HEK293T (cell line): ENCODE data around the gene ULK3.

ENCODE experiments used
- CTCF ChIA-PET: fragments of 350-600 bp; formaldehyde crosslinking; extraction: SDS; loops from one replicate; lab custom pipeline; 2021; ENCODE audit warnings: antibody characterized with exemption, inconsistent platforms; lab: Yijun Ruan, JAX
- POLR2A ChIA-PET: fragments of 350-600 bp; formaldehyde crosslinking; extraction: SDS; loops from one replicate; lab custom pipeline; 2020; ENCODE audit warnings: antibody characterized with exemption, inconsistent platforms; lab: Yijun Ruan, JAX
- DNase-seq: peaks from one replicate; pipeline ENCODE4 v3.0.0; 2012; ENCODE audit warnings: mixed read lengths; ENCODE audit errors: extremely low spot score
- ARNT ChIP-seq: fragments of 450-650 bp; IDR thresholded peaks from 2 replicates; pipeline ENCODE4 v1.6.1; 2017; ENCODE audit warnings: mild to moderate bottlenecking
- BHLHE40 ChIP-seq: fragments of 450-650 bp; IDR thresholded peaks from 2 replicates; pipeline ENCODE4 v1.6.1; 2016; ENCODE audit warnings: mild to moderate bottlenecking, moderate library complexity, borderline replicate concordance
- CTBP1 ChIP-seq: fragments of 450-650 bp; IDR thresholded peaks from 2 replicates; pipeline ENCODE4 v1.6.1; 2016; ENCODE audit warnings: borderline replicate concordance
- ELF4 ChIP-seq: fragments of 450-650 bp; IDR thresholded peaks from 2 replicates; pipeline ENCODE4 v1.6.1; 2017; ENCODE audit warnings: antibody characterized with exemption
- FOXA1 ChIP-seq: fragments of 450-650 bp; IDR thresholded peaks from 2 replicates; pipeline ENCODE4 v1.6.1; 2016; ENCODE audit warnings: mild to moderate bottlenecking
- FOXK2 ChIP-seq: fragments of 450-650 bp; IDR thresholded peaks from 2 replicates; pipeline ENCODE4 v1.6.1; 2016; ENCODE audit warnings: mild to moderate bottlenecking
- FOXM1 ChIP-seq: fragments of 450-650 bp; IDR thresholded peaks from 2 replicates; pipeline ENCODE4 v1.6.1; 2017; ENCODE audit warnings: mild to moderate bottlenecking, borderline replicate concordance
- HDGF ChIP-seq: fragments of 450-650 bp; IDR thresholded peaks from 2 replicates; pipeline ENCODE4 v1.6.1; 2017; ENCODE audit warnings: antibody characterized with exemption, borderline replicate concordance
- L3MBTL2 ChIP-seq: fragments of 450-650 bp; conservative IDR thresholded peaks from 2 replicates; pipeline ENCODE4 v1.6.1; 2016; ENCODE audit warnings: mild to moderate bottlenecking
- LEF1 ChIP-seq: fragments of 450-650 bp; IDR thresholded peaks from 2 replicates; pipeline ENCODE4 v1.6.1; 2017; ENCODE audit warnings: mild to moderate bottlenecking, borderline replicate concordance
- NFRKB ChIP-seq: fragments of 450-650 bp; IDR thresholded peaks from 2 replicates; pipeline ENCODE4 v1.6.1; 2016; ENCODE audit warnings: mild to moderate bottlenecking, moderate library complexity
- SP1 ChIP-seq: fragments of 450-650 bp; IDR thresholded peaks from 2 replicates; pipeline ENCODE4 v1.6.1; 2017
- SUZ12 ChIP-seq: fragments of 450-650 bp; IDR thresholded peaks from 2 replicates; pipeline ENCODE4 v1.6.1; 2016; ENCODE audit warnings: mild to moderate bottlenecking
- TARDBP ChIP-seq: fragments of 450-650 bp; IDR thresholded peaks from 2 replicates; pipeline ENCODE4 v1.6.1; 2016
- ZNF384 ChIP-seq: fragments of 450-650 bp; IDR thresholded peaks from 2 replicates; pipeline ENCODE4 v1.6.1; 2016
- TF ChIP-seq, protein P1 (sequence below): fragments of 450-650 bp; IDR thresholded peaks from 2 replicates; pipeline ENCODE4 v1.6.1; 2016

The ULK3 gene

DNA sequence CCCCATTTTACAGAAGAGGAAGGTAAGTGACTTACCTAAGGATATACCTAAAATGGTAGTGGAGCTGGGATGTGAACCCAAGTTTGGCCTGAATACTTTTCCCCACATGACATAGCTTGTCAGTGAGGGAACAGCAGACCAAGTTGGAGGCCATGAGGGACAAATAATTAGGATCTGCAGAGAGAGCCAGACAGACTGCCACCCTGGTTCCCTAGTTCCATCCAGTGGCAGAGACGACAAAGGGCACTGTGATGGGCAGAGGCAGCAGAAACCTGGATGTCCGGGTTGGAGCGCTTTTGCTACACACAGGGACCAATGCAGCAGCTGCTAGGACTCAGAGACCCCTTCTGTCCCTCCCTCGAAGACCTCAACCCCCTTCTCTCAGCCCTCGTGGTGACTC lies 15.3 kb downstream of the ULK3 start:
- ChIA-PET POLR2A (interaction anchor here (1.0 kb wide), 1 partner anchor 62 kb away, joined by 3 read pairs; the partner anchor contains the start of gene MPI), CTCF (interaction anchor here (0.9 to 1.1 kb wide), 2 partner anchors 8 to 57 kb away, joined by 3 to 4 read pairs; no protein-coding TSS in a partner anchor)
- no peak for DNase-seq
- TF ChIP-seq FOXK2 (no peak), ZNF384 (no peak), CTBP1 (no peak), LEF1 (no peak), FOXA1 (no peak), SUZ12 (no peak), ARNT (no peak), FOXM1 (no peak), TARDBP (no peak), L3MBTL2 (no peak), BHLHE40 (no peak), HDGF (no peak), ELF4 (no peak), SP1 (no peak), NFRKB (no peak)
- TF ChIP-seq, protein P1, sequence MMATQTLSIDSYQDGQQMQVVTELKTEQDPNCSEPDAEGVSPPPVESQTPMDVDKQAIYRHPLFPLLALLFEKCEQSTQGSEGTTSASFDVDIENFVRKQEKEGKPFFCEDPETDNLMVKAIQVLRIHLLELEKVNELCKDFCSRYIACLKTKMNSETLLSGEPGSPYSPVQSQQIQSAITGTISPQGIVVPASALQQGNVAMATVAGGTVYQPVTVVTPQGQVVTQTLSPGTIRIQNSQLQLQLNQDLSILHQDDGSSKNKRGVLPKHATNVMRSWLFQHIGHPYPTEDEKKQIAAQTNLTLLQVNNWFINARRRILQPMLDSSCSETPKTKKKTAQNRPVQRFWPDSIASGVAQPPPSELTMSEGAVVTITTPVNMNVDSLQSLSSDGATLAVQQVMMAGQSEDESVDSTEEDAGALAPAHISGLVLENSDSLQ = no peak

GRCh38 chr15:74826921-74827320 lies 16.0 kb downstream of the ULK3 start:
- CTCF ChIA-PET = interaction anchor here (0.9 to 1.1 kb wide), 2 partner anchors 9 to 56 kb away, joined by 3 to 4 read pairs; no protein-coding TSS in a partner anchor
- POLR2A ChIA-PET = no interaction called here
- TF ChIP-seq SP1 (no peak), SUZ12 (no peak), FOXK2 (no peak), NFRKB (no peak), LEF1 (no peak), ARNT (no peak), BHLHE40 (no peak), TARDBP (no peak), HDGF (no peak), ELF4 (no peak), FOXA1 (no peak), CTBP1 (no peak), FOXM1 (no peak), ZNF384 (no peak), L3MBTL2 (no peak)
- DNase-seq = no peak

DNA sequence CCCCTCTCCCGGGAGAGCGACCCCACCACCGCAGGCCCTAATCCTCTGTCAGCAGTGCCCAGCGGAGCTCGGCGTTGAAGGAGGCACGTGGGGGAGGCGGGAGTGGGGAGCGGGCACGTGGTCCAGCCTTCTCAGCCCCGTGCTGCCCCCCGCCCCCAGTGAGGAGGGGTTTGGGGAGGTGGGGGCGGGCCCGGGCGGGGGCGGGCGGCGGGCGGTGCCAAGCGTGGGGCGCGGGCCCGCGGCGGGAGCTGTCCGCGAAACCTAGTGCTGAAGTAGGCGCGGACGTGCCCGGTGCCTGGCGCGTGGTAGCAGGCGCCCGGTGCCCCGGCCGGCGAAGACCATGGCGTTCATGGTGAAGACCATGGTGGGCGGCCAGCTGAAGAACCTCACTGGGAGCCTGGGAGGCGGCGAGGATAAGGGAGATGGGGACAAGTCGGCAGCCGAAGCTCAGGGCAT lies 16.6 kb downstream of the ULK3 start, which contains the start of gene CPLX3:
Gene CPLX3 (plus strand): TSS at position 264 of the 456 bp plus-strand sequence. CDS start 77 bp downstream, at position 341.
- no peak for DNase-seq
- CTCF ChIA-PET = interaction anchor here (1.3 kb wide), 1 partner anchor 75 kb away, joined by 3 read pairs; no protein-coding TSS in a partner anchor
- POLR2A ChIA-PET = interaction anchor here (1.8 kb wide), 1 partner anchor 16 kb away, joined by 4 read pairs; no protein-coding TSS in a partner anchor
- no peak for TF ChIP-seq SP1
- no peak for TF ChIP-seq FOXK2
- TF ChIP-seq ARNT = no peak
- no peak for TF ChIP-seq ELF4
- no peak for TF ChIP-seq L3MBTL2
- no peak for TF ChIP-seq NFRKB
- no peak for TF ChIP-seq FOXA1
- no peak for TF ChIP-seq BHLHE40
- no peak for TF ChIP-seq LEF1
- TF ChIP-seq CTBP1 = no peak
- TF ChIP-seq FOXM1 = no peak
- TF ChIP-seq SUZ12 = no peak
- TF ChIP-seq ZNF384 = no peak
- no peak for TF ChIP-seq TARDBP
- TF ChIP-seq, protein P1 = no peak
- no peak for TF ChIP-seq HDGF

DNA sequence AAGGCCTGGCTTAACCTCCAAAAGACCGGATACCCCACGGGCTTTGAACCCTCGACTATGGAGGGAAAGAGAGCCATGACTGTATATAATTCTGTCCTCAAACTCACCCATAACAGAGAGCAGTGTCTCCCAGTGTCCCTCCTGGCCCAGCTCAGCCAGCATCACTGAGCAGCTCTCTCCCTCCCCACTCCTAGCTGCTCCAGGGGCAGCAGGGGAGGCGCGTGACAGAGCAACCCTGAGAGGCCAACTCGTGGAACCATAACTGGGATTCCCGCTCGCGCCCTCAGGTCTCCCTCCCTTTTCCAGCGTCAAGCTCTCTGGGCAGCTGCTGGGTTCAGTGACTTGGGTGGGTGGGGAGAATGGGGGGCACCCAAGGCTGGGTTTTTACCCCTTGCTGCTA lies 17.1 kb downstream of the ULK3 start:
- no peak for DNase-seq
- POLR2A ChIA-PET = interaction anchor here (1.8 kb wide), 1 partner anchor 16 kb away, joined by 4 read pairs; no protein-coding TSS in a partner anchor
- CTCF ChIA-PET = interaction anchor here (0.9 to 1.3 kb wide), 2 partner anchors 38 to 75 kb away, joined by 3 read pairs; no protein-coding TSS in a partner anchor
- TF ChIP-seq BHLHE40 (no peak), FOXK2 (no peak), ARNT (no peak), SP1 (no peak), SUZ12 (no peak), L3MBTL2 (no peak), LEF1 (no peak), FOXA1 (no peak), ZNF384 (no peak), CTBP1 (no peak), TARDBP (no peak), NFRKB (no peak), HDGF (no peak), ELF4 (no peak), FOXM1 (no peak)
- TF ChIP-seq, protein P1 = no peak

DNA sequence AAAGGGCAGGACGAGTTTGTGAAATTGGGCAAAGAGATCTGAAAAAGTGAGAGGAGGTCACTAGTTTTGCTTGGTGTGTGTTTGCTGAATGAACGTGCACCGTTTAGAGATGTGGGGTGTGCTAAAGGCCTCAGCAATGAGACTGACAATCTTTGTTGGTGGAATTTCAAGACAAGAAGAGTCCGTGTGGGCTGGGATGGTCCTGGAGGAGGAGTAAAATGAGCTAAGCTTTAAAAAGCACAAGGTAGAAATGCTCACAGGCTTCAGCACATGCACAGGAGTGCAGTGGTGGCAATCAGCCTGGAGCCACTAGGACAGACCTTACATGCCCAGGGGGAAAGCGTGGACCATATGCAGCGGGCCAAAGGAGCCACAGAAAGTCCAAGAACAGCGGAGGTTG lies 18.0 kb downstream of the ULK3 start:
- CTCF ChIA-PET = interaction anchor here (0.9 to 1.4 kb wide), 2 partner anchors 11 to 37 kb away, joined by 3 read pairs; no protein-coding TSS in a partner anchor

More for the DNA sequence above, 18.0 kb downstream of the ULK3 start:
- no peak for DNase-seq
- TF ChIP-seq HDGF = no peak
- no peak for TF ChIP-seq ELF4
- TF ChIP-seq BHLHE40 = no peak
- no peak for TF ChIP-seq FOXK2
- no peak for TF ChIP-seq SUZ12
- TF ChIP-seq, protein P1 = no peak
- no peak for TF ChIP-seq LEF1
- TF ChIP-seq ZNF384 = no peak
- no peak for TF ChIP-seq NFRKB
- TF ChIP-seq FOXM1 = no peak
- TF ChIP-seq SP1 = no peak
- no peak for TF ChIP-seq L3MBTL2
- TF ChIP-seq ARNT = no peak
- TF ChIP-seq FOXA1 = no peak
- TF ChIP-seq CTBP1 = no peak
- TF ChIP-seq TARDBP = no peak
- POLR2A ChIA-PET = interaction anchor here (1.3 to 1.8 kb wide), 2 partner anchors 9 to 17 kb away, joined by 4 to 5 read pairs; no protein-coding TSS in a partner anchor
